GM23338 (cell line): ENCODE data around the gene TNS3. TPM values are rescaled to one million over a fixed set of nuclear protein-coding genes. Genes with fewer than 3 reads are reported as not detected.
A peak's percentile ranks its signal among the peaks of the same experiment; 100 is the strongest.

Source experiments
- ATAC-seq: fragments of 200-7000 bp; cut with Tn5 transposase; 3 replicates; pipeline ENCODE4 v1.9.1; 2020
- DNase-seq: peaks from one replicate; pipeline ENCODE4 v3.0.0-alpha.2; 2015; ENCODE audit warnings: low spot score
- H2AFZ ChIP-seq: fragments of 200-600 bp; sonication (generic); 2 replicates; pipeline ENCODE4 v1.8.0; 2016; ENCODE audit warnings: antibody characterized with exemption, mild to moderate bottlenecking, moderate library complexity
- H3F3A ChIP-seq: fragments of 200-600 bp; sonication (generic); replicated peaks from 2 replicates; pipeline ENCODE4 v1.8.0; 2017; ENCODE audit warnings: antibody characterized with exemption, mixed run types, low read depth
- H3K27ac ChIP-seq: fragments of 200-600 bp; sonication (generic); 2 replicates; pipeline ENCODE4 v1.6.1; 2016; ENCODE audit warnings: low read depth
- H3K27me3 ChIP-seq: fragments of 200-600 bp; sonication (generic); 2 replicates; pipeline ENCODE4 v1.8.0; 2016; ENCODE audit warnings: mild to moderate bottlenecking, mixed run types, moderate library complexity; ENCODE audit not compliant: insufficient read depth
- H3K36me3 ChIP-seq: fragments of 200-600 bp; sonication (generic); 2 replicates; pipeline ENCODE4 v1.8.0; 2016; ENCODE audit warnings: mild to moderate bottlenecking; ENCODE audit not compliant: insufficient read depth
- H3K4me1 ChIP-seq: fragments of 200-600 bp; sonication (generic); 2 replicates; pipeline ENCODE4 v1.8.0; 2016; ENCODE audit warnings: mild to moderate bottlenecking, moderate library complexity; ENCODE audit not compliant: insufficient read depth
- H3K4me2 ChIP-seq: fragments of 200-600 bp; sonication (generic); 2 replicates; pipeline ENCODE4 v1.7.1; 2017; ENCODE audit warnings: mixed run types
- H3K4me3 ChIP-seq: fragments of 200-600 bp; sonication (generic); 2 replicates; pipeline ENCODE4 v1.6.1; 2016; ENCODE audit warnings: mixed run types
- H3K79me2 ChIP-seq: fragments of 200-600 bp; sonication (generic); replicated peaks from 2 replicates; pipeline ENCODE4 v1.8.0; 2017; ENCODE audit warnings: mild to moderate bottlenecking; ENCODE audit not compliant: insufficient read depth
- H3K9me2 ChIP-seq: fragments of 200-600 bp; sonication (generic); 2 replicates; pipeline ENCODE4 v1.8.0; 2017; ENCODE audit not compliant: insufficient read depth
- H4K20me1 ChIP-seq: fragments of 200-600 bp; sonication (generic); replicated peaks from 2 replicates; pipeline ENCODE4 v1.8.0; 2017; ENCODE audit warnings: mild to moderate bottlenecking; ENCODE audit not compliant: insufficient read depth
- H3K27ac Mint-ChIP-seq: 2 replicates; pipeline ENCODE4 v1.8.0; 2020; ENCODE audit warnings: inconsistent platforms, mild to moderate bottlenecking, moderate library complexity, mixed read lengths
- H3K27me3 Mint-ChIP-seq: 3 replicates; pipeline ENCODE4 v1.8.0; 2022; ENCODE audit warnings: low read depth, mild to moderate bottlenecking, moderate library complexity, mixed read lengths, inconsistent platforms; ENCODE audit not compliant: insufficient read depth, poor library complexity
- H3K36me3 Mint-ChIP-seq: 3 replicates; pipeline ENCODE4 v1.8.0; 2021; ENCODE audit warnings: low read depth, mild to moderate bottlenecking, inconsistent platforms, moderate library complexity, mixed read lengths
- H3K4me1 Mint-ChIP-seq: 3 replicates; pipeline ENCODE4 v1.8.0; 2020; ENCODE audit warnings: mild to moderate bottlenecking, inconsistent platforms, mixed read lengths
- H3K4me3 Mint-ChIP-seq: 3 replicates; pipeline ENCODE4 v1.8.0; 2021; ENCODE audit warnings: moderate library complexity, mild to moderate bottlenecking, inconsistent platforms, mixed read lengths
- H3K9me3 Mint-ChIP-seq: 3 replicates; pipeline ENCODE4 v1.8.0; 2020; ENCODE audit warnings: moderate library complexity, mild to moderate bottlenecking, inconsistent platforms, mixed read lengths
- ETS1 ChIP-seq: IDR thresholded peaks from 2 replicates; pipeline ENCODE4 v1.6.1; 2016; ENCODE audit warnings: antibody characterized with exemption
- EZH2 ChIP-seq: fragments of 200-600 bp; sonication (generic); IDR thresholded peaks from one replicate; pipeline ENCODE4 v1.8.0; 2017; ENCODE audit warnings: antibody characterized with exemption, mild to moderate bottlenecking, low read depth; ENCODE audit not compliant: unreplicated experiment
- EZH2phosphoT487 ChIP-seq: fragments of 200-600 bp; sonication (generic); IDR thresholded peaks from one replicate; pipeline ENCODE4 v1.8.1; 2018; ENCODE audit warnings: antibody characterized with exemption; ENCODE audit not compliant: unreplicated experiment
- JUNB ChIP-seq: IDR thresholded peaks from one replicate; pipeline ENCODE4 v1.6.1; 2016; ENCODE audit warnings: antibody characterized with exemption; ENCODE audit not compliant: unreplicated experiment
- NANOG ChIP-seq: IDR thresholded peaks from 2 replicates; pipeline ENCODE4 v1.6.1; 2016; ENCODE audit warnings: antibody characterized with exemption, borderline replicate concordance
- POLR2AphosphoS5 ChIP-seq: IDR thresholded peaks from 2 replicates; pipeline ENCODE4 v1.6.1; 2016; ENCODE audit warnings: antibody characterized with exemption, low read depth
- STAT1 ChIP-seq: IDR thresholded peaks from one replicate; pipeline ENCODE4 v1.6.1; 2016; ENCODE audit warnings: antibody characterized with exemption; ENCODE audit not compliant: unreplicated experiment
- ZNF114 ChIP-seq: fragments of 250-450 bp; sonication (Bioruptor Pico); IDR thresholded peaks from 2 replicates; pipeline ENCODE4 v1.5.0; 2020; ENCODE audit warnings: mild to moderate bottlenecking, moderate library complexity
- ZNF331 ChIP-seq: fragments of 250-450 bp; sonication (Bioruptor Pico); IDR thresholded peaks from 2 replicates; pipeline ENCODE4 v1.5.0; 2020; ENCODE audit warnings: low read depth, mild to moderate bottlenecking, moderate library complexity
- ZNF462 ChIP-seq: fragments of 250-450 bp; sonication (Bioruptor Pico); IDR thresholded peaks from 2 replicates; pipeline ENCODE4 v1.5.0; 2020; ENCODE audit warnings: mild to moderate bottlenecking, moderate library complexity
- polyA plus RNA-seq: library from polyadenylated mRNA; unstranded; fragments of >200 nt; fragmentation: Nextera tagmentation; extraction: Ambion mirVana; gene quantifications from 2 replicates; pipeline ENCODE4 v1.2.1, GENCODE V29; 2016
- total RNA-seq: library from RNA; depleted of rRNA; stranded (reverse); fragments of >200 nt; shearing (Covaris generic); gene quantifications from 2 replicates; pipeline ENCODE4 v1.2.3, GENCODE V29; 2014

TNS3 gene
- total and polyA plus RNA-seq, 2 experiments from 2014 or later = 6.2 to 28.7 TPM

GRCh38 chr7:47327698-47328391, 254.1 kb downstream of the TNS3 start:
- H3K27ac Mint-ChIP-seq = peak overlapping the region; percentile 97
- peak overlapping the region; percentile 72 for H3K4me3 Mint-ChIP-seq
- ATAC-seq = peak; percentile 88
- Histone ChIP-seq H4K20me1 (no peaks in the 10 kb centered on the region), H3K4me1 (peaks cover 38% of the 10 kb centered on the region), H3K79me2 (peaks cover 6% of the 10 kb centered on the region; the same call in 1 of the 2 replicates), H3K27ac (peak overlapping the region; percentile 93), H3K36me3 (no peaks in the 10 kb centered on the region), H2AFZ (peak overlapping the region; percentile 74; the same call in 1 of the 2 replicates), H3K4me2 (peak overlapping the region; percentile 76), H3K27me3 (no peaks in the 10 kb centered on the region), H3F3A (0 out of 2 replicates have a peak, but pooled peaks cover 7% of the 10 kb centered on the region), H3K9me2 (no peaks in the 10 kb centered on the region; the same call in 1 of the 2 replicates), H3K4me3 (peak overlapping the region; percentile 53)
- H3K4me1 Mint-ChIP-seq = peaks cover 64% of the 10 kb centered on the region
- no peaks in the 10 kb centered on the region for H3K36me3 Mint-ChIP-seq
- H3K27me3 Mint-ChIP-seq = peaks cover 4% of the 10 kb centered on the region
- peak; percentile 49; the same call in 1 of the 2 replicates for TF ChIP-seq POLR2AphosphoS5
- TF ChIP-seq ZNF114 = no peak
- 0 out of 2 replicates have a peak, but pooled peaks have one; percentile 26 for TF ChIP-seq ZNF462 (CRISPR knock-in tag)
- DNase-seq = peak; percentile 92
- no peaks in the 10 kb centered on the region for H3K9me3 Mint-ChIP-seq

- Mint-ChIP-seq H3K36me3 (no peaks in the 10 kb centered on the region), H3K4me1 (peaks cover 59% of the 10 kb centered on the region), H3K27ac (no peak overlapping the region), H3K4me3 (peak overlapping the region; percentile 72), H3K9me3 (no peaks in the 10 kb centered on the region), H3K27me3 (peaks cover 4% of the 10 kb centered on the region)
- H3K36me3 ChIP-seq = no peaks in the 10 kb centered on the region
- peaks cover 33% of the 10 kb centered on the region for H3K4me1 ChIP-seq
- H3K4me2 ChIP-seq = peak overlapping the region; percentile 76
- DNase-seq (no peak), ATAC-seq (peak; percentile 6)
- H3K79me2 ChIP-seq = peaks cover 6% of the 10 kb centered on the region; the same call in 1 of the 2 replicates
- peak overlapping the region; percentile 53 for H3K4me3 ChIP-seq
- H4K20me1 ChIP-seq = no peaks in the 10 kb centered on the region
- 0 out of 2 replicates have a peak, but pooled peaks cover 7% of the 10 kb centered on the region for H3F3A ChIP-seq
- H2AFZ ChIP-seq = no peak overlapping the region
- H3K27me3 ChIP-seq = no peaks in the 10 kb centered on the region
- H3K27ac ChIP-seq = peak overlapping the region; percentile 93
- H3K9me2 ChIP-seq = no peaks in the 10 kb centered on the region; the same call in 1 of the 2 replicates
- TF ChIP-seq NANOG = no peak
- TF ChIP-seq JUNB = no peak
- TF ChIP-seq ZNF331 (CRISPR knock-in tag) = no peak
- no peak for TF ChIP-seq ETS1
- TF ChIP-seq POLR2AphosphoS5 = no peak
- no peak for TF ChIP-seq EZH2phosphoT487
- no peak for TF ChIP-seq STAT1
- TF ChIP-seq EZH2 = no peak
- no peak for TF ChIP-seq ZNF114
Measured at GRCh38 chr7:47327346-47327697, 254.6 kb downstream of the TNS3 start.
